CD4-positive, alpha-beta T cell (primary cell): ENCODE data around the gene ACSL4. TPM values are rescaled to one million over a fixed set of nuclear protein-coding genes. Genes with fewer than 3 reads are reported as not detected.

Source experiments
- ATAC-seq: fragments of 200-7000 bp; cut with Tn5 transposase; one replicate; pipeline ENCODE4 v1.10.0; 2022; ENCODE audit warnings: mild to moderate bottlenecking; ENCODE audit not compliant: poor library complexity
- CTCF ChIA-PET: fragments of 350-600 bp; sonication (Branson Sonifier 250); formaldehyde crosslinking; loops from one replicate; lab custom pipeline; 2021; ENCODE audit warnings: antibody characterized with exemption, inconsistent platforms; lab: Charles Lee
- POLR2A ChIA-PET: fragments of 350-600 bp; sonication (Branson Sonifier 250); formaldehyde crosslinking; loops from one replicate; lab custom pipeline; 2021; ENCODE audit warnings: antibody characterized with exemption, inconsistent platforms; lab: Charles Lee
- DNase-seq, 14 experiments: peaks; one replicate each; pipeline ENCODE4 v3.0.0-alpha.2; 2013 to 2020; ENCODE audit warnings: mixed read lengths in 2 of 14
- H3K27ac ChIP-seq, 2 donors: one replicate each; pipeline versions ENCODE4 v1.5.1 to v1.7.0; 2013; ENCODE audit warnings: low read length in 2 of 2, low read depth in 1 of 2, mild to moderate bottlenecking in 1 of 2
- H3K27me3 ChIP-seq, 2 experiments: 1 replicate in 1 of 2; 2 replicates in 1 of 2; pipeline versions ENCODE4 v1.6.1 to v1.7.0; 2013; ENCODE audit warnings: low read length in 2 of 2, control low read depth in 1 of 2, mild to moderate bottlenecking in 1 of 2, moderate library complexity in 1 of 2; ENCODE audit not compliant: insufficient read depth in 2 of 2, control insufficient read depth in 1 of 2
- H3K36me3 ChIP-seq: one replicate; pipeline ENCODE4 v1.6.1; 2013; ENCODE audit warnings: low read length, control low read depth; ENCODE audit not compliant: insufficient read depth
- H3K4me1 ChIP-seq: one replicate; pipeline ENCODE4 v1.6.1; 2013; ENCODE audit warnings: low read length, control low read depth; ENCODE audit not compliant: insufficient read depth
- H3K4me3 ChIP-seq: one replicate; pipeline ENCODE4 v1.5.1; 2013; ENCODE audit warnings: mild to moderate bottlenecking, low read length, moderate library complexity
- H3K9me3 ChIP-seq, 2 experiments: 1 replicate in 1 of 2; 2 replicates in 1 of 2; pipeline versions ENCODE4 v1.6.1 to v1.7.0; 2013; ENCODE audit warnings: low read length in 2 of 2, mild to moderate bottlenecking in 2 of 2, control low read depth in 1 of 2, moderate library complexity in 1 of 2; ENCODE audit not compliant: control insufficient read depth in 1 of 2, insufficient read depth in 1 of 2
- H3K27ac Mint-ChIP-seq: one replicate; pipeline ENCODE4 v1.8.0; 2020; ENCODE audit warnings: mixed read lengths
- H3K27me3 Mint-ChIP-seq: one replicate; pipeline ENCODE4 v1.8.0; 2021; ENCODE audit warnings: mixed read lengths
- H3K36me3 Mint-ChIP-seq: one replicate; pipeline ENCODE4 v1.8.0; 2021; ENCODE audit warnings: low read depth, mixed read lengths
- H3K4me1 Mint-ChIP-seq: one replicate; pipeline ENCODE4 v1.8.0; 2021; ENCODE audit warnings: low read depth, mixed read lengths
- H3K4me3 Mint-ChIP-seq: one replicate; pipeline ENCODE4 v1.8.0; 2020; ENCODE audit warnings: mild to moderate bottlenecking, mixed read lengths
- H3K9me3 Mint-ChIP-seq: one replicate; pipeline ENCODE4 v1.8.0; 2020; ENCODE audit warnings: mixed read lengths
- intact Hi-C, 2 experiments: fragments of 100-400 bp; cut with DNase I in 1 of 2; cut with micrococcal nuclease in 1 of 2; formaldehyde crosslinking; loops; one replicate each; pipeline versions ENCODE4 v1.15.1 to v1.9.0; 2023 to 2025; cut with DNase I, micrococcal nuclease
- total RNA-seq, 174 experiments: library from RNA in 2 of 174; stranded (reverse) in 2 of 174; gene quantifications; one replicate each; pipeline ENCODE4 v1.2.3 and lab custom pipeline; 2021 to 2026
- TF ChIP-seq, protein P1 (sequence below): fragments of 200-600 bp; IDR thresholded peaks from one replicate; pipeline ENCODE4 v1.8.0; 2022; ENCODE audit warnings: antibody characterized with exemption, mild to moderate bottlenecking

Gene ACSL4
- total RNA-seq, 2 experiments from 2014 or later: 11.1 to 14.5 TPM

GRCh38 chrX:109774136-109774535 is 41.1 kb upstream of the ACSL4 start:
- H3K4me3 ChIP-seq: no peak overlapping the region
- Mint-ChIP-seq H3K9me3 (no peaks in the 10 kb centered on the region), H3K4me3 (no peak overlapping the region), H3K27me3 (no peaks in the 10 kb centered on the region), H3K4me1 (no peaks in the 10 kb centered on the region), H3K27ac (no peak overlapping the region), H3K36me3 (no peaks in the 10 kb centered on the region)
- TF ChIP-seq, protein P1, sequence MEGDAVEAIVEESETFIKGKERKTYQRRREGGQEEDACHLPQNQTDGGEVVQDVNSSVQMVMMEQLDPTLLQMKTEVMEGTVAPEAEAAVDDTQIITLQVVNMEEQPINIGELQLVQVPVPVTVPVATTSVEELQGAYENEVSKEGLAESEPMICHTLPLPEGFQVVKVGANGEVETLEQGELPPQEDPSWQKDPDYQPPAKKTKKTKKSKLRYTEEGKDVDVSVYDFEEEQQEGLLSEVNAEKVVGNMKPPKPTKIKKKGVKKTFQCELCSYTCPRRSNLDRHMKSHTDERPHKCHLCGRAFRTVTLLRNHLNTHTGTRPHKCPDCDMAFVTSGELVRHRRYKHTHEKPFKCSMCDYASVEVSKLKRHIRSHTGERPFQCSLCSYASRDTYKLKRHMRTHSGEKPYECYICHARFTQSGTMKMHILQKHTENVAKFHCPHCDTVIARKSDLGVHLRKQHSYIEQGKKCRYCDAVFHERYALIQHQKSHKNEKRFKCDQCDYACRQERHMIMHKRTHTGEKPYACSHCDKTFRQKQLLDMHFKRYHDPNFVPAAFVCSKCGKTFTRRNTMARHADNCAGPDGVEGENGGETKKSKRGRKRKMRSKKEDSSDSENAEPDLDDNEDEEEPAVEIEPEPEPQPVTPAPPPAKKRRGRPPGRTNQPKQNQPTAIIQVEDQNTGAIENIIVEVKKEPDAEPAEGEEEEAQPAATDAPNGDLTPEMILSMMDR: no peak
- intact Hi-C loops: no loop called here
- no peak overlapping the region for H3K27ac ChIP-seq
- ChIA-PET POLR2A (no interaction called here), CTCF (interaction anchor here (1.3 kb wide), 1 partner anchor 9 kb away, joined by 3 read pairs; no protein-coding TSS in a partner anchor)
- DNase-seq: no peak
- H3K27me3 ChIP-seq: no peaks in the 10 kb centered on the region
- peaks cover 0 to 4% of the 10 kb centered on the region in 2 experiments for H3K9me3 ChIP-seq
- no peaks in the 10 kb centered on the region for H3K4me1 ChIP-seq
- ATAC-seq: no peak
- no peaks in the 10 kb centered on the region for H3K36me3 ChIP-seq

DNA sequence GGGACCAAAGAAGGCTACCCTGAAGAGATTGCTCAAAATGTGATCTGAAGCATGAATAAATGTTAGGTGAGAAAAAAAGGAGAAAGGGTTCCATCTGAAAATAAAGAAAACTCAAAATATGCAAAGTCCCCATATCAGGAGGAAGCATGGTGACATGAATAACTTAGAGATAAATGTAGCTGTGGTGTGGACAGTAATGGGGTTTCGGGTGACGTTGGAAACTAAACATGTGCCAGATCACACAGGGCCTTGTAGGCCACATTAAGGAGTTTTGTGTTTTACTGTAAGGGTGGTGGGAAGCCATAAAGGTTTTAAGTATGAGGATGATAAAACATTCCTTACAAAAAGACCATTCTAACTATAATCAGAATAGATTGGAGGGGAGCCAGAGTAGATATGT is 40.3 kb upstream of the ACSL4 start:
- DNase-seq: no peak
- Histone ChIP-seq H3K36me3 (no peaks in the 10 kb centered on the region), H3K4me3 (no peak overlapping the region), H3K27me3 (no peaks in the 10 kb centered on the region), H3K9me3 (peaks cover 0 to 4% of the 10 kb centered on the region in 2 experiments), H3K27ac (no peak overlapping the region), H3K4me1 (no peaks in the 10 kb centered on the region)
- Mint-ChIP-seq H3K4me1 (no peaks in the 10 kb centered on the region), H3K36me3 (no peaks in the 10 kb centered on the region), H3K27me3 (no peaks in the 10 kb centered on the region), H3K4me3 (no peak overlapping the region), H3K9me3 (no peaks in the 10 kb centered on the region), H3K27ac (no peak overlapping the region)
- ChIA-PET CTCF (no interaction called here), POLR2A (no interaction called here)
- intact Hi-C loops: no loop called here
- no peak for ATAC-seq
- TF ChIP-seq, protein P1: no peak

GRCh38 chrX:109770780-109771179 is 37.7 kb upstream of the ACSL4 start:
- no peaks in the 10 kb centered on the region for H3K36me3 ChIP-seq
- H3K9me3 Mint-ChIP-seq: no peaks in the 10 kb centered on the region
- H3K4me3 Mint-ChIP-seq: no peak overlapping the region
- intact Hi-C loops: no loop called here
- H3K9me3 ChIP-seq: peaks cover 0 to 4% of the 10 kb centered on the region in 2 experiments
- no peaks in the 10 kb centered on the region for H3K27me3 Mint-ChIP-seq
- H3K27ac ChIP-seq: no peak overlapping the region
- H3K4me1 Mint-ChIP-seq: no peaks in the 10 kb centered on the region
- CTCF ChIA-PET: no interaction called here
- POLR2A ChIA-PET: no interaction called here
- no peaks in the 10 kb centered on the region for H3K27me3 ChIP-seq
- no peak overlapping the region for H3K27ac Mint-ChIP-seq
- no peak overlapping the region for H3K4me3 ChIP-seq
- DNase-seq: no peak
- TF ChIP-seq, protein P1: no peak
- H3K36me3 Mint-ChIP-seq: no peaks in the 10 kb centered on the region
- ATAC-seq: no peak
- H3K4me1 ChIP-seq: no peaks in the 10 kb centered on the region
